GM12878 (cell line): ENCODE measurements around the gene FLT3LG. TPM values are rescaled to one million over a fixed set of nuclear protein-coding genes. Genes with fewer than 3 reads are reported as not detected.

ENCODE experiments used
- ATAC-seq: fragments of 200-7000 bp; cut with Tn5 transposase; 3 replicates; pipeline ENCODE4 v1.9.1; 2020; ENCODE audit warnings: mild to moderate bottlenecking, moderate library complexity
- BruUV-seq: library from RNA; stranded (reverse); fragments of 400-500 nt; replicated peaks from 2 replicates; lab custom pipeline; 2021; lab: Mats Ljungman, UMichigan
- CTCF ChIA-PET: fragments of 300-600 bp; sonication (Branson Sonifier 250); formaldehyde crosslinking; extraction: SDS; loops from one replicate; lab custom pipeline; 2021; ENCODE audit warnings: inconsistent platforms; lab: Yijun Ruan, JAX
- POLR2A ChIA-PET: fragments of 350-600 bp; formaldehyde crosslinking; extraction: SDS; loops from one replicate; lab custom pipeline; 2021; ENCODE audit warnings: inconsistent platforms; lab: Charles Lee
- RAD21 ChIA-PET: fragments of 300-600 bp; sonication (Branson Sonifier 250); formaldehyde crosslinking; loops from one replicate; lab custom pipeline; 2023; ENCODE audit warnings: antibody characterized with exemption; ENCODE audit not compliant: unreplicated experiment; lab: Charles Lee
- SMC1A ChIA-PET: fragments of 300-600 bp; sonication (Branson Sonifier 250); formaldehyde crosslinking; loops from one replicate; lab custom pipeline; 2023; ENCODE audit not compliant: unreplicated experiment, uncharacterized antibody; lab: Charles Lee
- DNase-seq: peaks from one replicate; pipeline ENCODE4 v3.0.0-alpha.2; 2011; ENCODE audit warnings: low read depth, low spot score
- FAIRE-seq: peaks from 3 replicates; lab custom pipeline; 2011; peaks lifted over from hg19 to GRCh38; lab: Jason Lieb, UNC
- H2AFZ ChIP-seq: 2 replicates; pipeline ENCODE4 v1.6.0; 2011; ENCODE audit warnings: low read depth, low read length, control low read depth; ENCODE audit not compliant: control insufficient read depth
- H3K27ac ChIP-seq: 2 replicates; pipeline ENCODE4 v1.5.1; 2011; ENCODE audit warnings: control low read depth; ENCODE audit not compliant: control insufficient read depth, insufficient read depth
- H3K27me3 ChIP-seq, 2 experiments: replicated peaks in 1 of 2; 2 replicates each; pipeline versions ENCODE4 v1.6.0 to v1.6.1; 2011; ENCODE audit warnings: low read length in 1 of 2; ENCODE audit not compliant: control insufficient read depth in 2 of 2, insufficient read depth in 2 of 2
- H3K36me3 ChIP-seq, 2 experiments: 2 replicates each; pipeline ENCODE4 v1.5.1; 2011; ENCODE audit warnings: low read length in 1 of 2; ENCODE audit not compliant: control insufficient read depth in 2 of 2, insufficient read depth in 2 of 2
- H3K4me1 ChIP-seq: 2 replicates; pipeline ENCODE4 v1.6.1; 2011; ENCODE audit warnings: mild to moderate bottlenecking, low read length, moderate library complexity, mixed read lengths; ENCODE audit not compliant: control insufficient read depth, insufficient read depth
- H3K4me2 ChIP-seq: 2 replicates; pipeline ENCODE4 v1.6.0; 2011; ENCODE audit warnings: control low read depth; ENCODE audit not compliant: control insufficient read depth, insufficient read depth
- H3K4me3 ChIP-seq: fragments of 200-600 bp; sonication (generic); 2 replicates; pipeline ENCODE4 v1.5.1; 2016
- H3K79me2 ChIP-seq: 2 replicates; pipeline ENCODE4 v1.6.0; 2011; ENCODE audit warnings: low read length; ENCODE audit not compliant: control insufficient read depth, insufficient read depth
- H3K9ac ChIP-seq: 2 replicates; pipeline ENCODE4 v1.8.0; 2011; ENCODE audit warnings: low read length, control low read depth, mixed read lengths; ENCODE audit not compliant: control insufficient read depth, insufficient read depth
- H3K9me3 ChIP-seq: replicated peaks from 3 replicates; pipeline ENCODE4 v1.5.1; 2011; ENCODE audit warnings: mild to moderate bottlenecking, low read length; ENCODE audit not compliant: control insufficient read depth, insufficient read depth
- H4K20me1 ChIP-seq: 2 replicates; pipeline ENCODE4 v1.6.0; 2011; ENCODE audit not compliant: control insufficient read depth, insufficient read depth
- NR2C1 ChIP-seq: fragments of 450-650 bp; IDR thresholded peaks from 2 replicates; pipeline ENCODE4 v1.6.1; 2017; ENCODE audit warnings: antibody characterized with exemption, mild to moderate bottlenecking, moderate library complexity
- YY1 ChIP-seq: IDR thresholded peaks from 2 replicates; pipeline ENCODE4 v1.6.1; 2011; ENCODE audit warnings: low read depth, mild to moderate bottlenecking, low read length
- ZNF384 ChIP-seq: IDR thresholded peaks from 2 replicates; pipeline ENCODE4 v1.6.1; 2012; ENCODE audit warnings: low read depth, mild to moderate bottlenecking, low read length, improper control_type of control experiment, borderline replicate concordance
- WGBS: methylation state at CpG from one replicate; pipeline ENCODE4 v1.1.6; 2016; ENCODE audit warnings: low lambda C conversion rate; ENCODE audit not compliant: insufficient replicate concordance, insufficient coverage; ENCODE audit errors: missing lambda C conversion rate; 5-methylcytosine and 5-hydroxymethylcytosine counted together
- in situ Hi-C: fragments of 300-500 bp; cut with MboI; formaldehyde crosslinking; loops from 9 replicates; pipeline ENCODE4 v1.14.3; 2018; ENCODE audit warnings: mixed read lengths
- intact Hi-C: fragments of 100-400 bp; cut with micrococcal nuclease; formaldehyde crosslinking; loops from one replicate; pipeline ENCODE4 v1.14.2; 2022; ENCODE audit not compliant: unreplicated experiment
- polyA plus RNA-seq, 11 experiments: library from polyadenylated mRNA; depleted of rRNA in 4 of 11; unstranded in 6 of 11; stranded (reverse) in 5 of 11; fragments of >200 nt; fragmentation: Nextera tagmentation in 4 of 11; fragmentation: Illumina TruSeq in 1 of 11; extraction: Ambion mirVana in 4 of 11; extraction: Trizol in 1 of 11; gene quantifications; 1 replicate in 1 of 11; 2 replicates in 10 of 11; pipeline versions ENCODE4 v1.2.1 to v1.2.3, GENCODE V29; 2011 to 2016; ENCODE audit warnings: inconsistent platforms in 2 of 11, missing spikeins in 2 of 11, low read depth in 1 of 11
- total RNA-seq, 4 experiments: library from RNA; depleted of rRNA in 3 of 4; stranded (reverse); fragments of >200 nt in 3 of 4; fragmentation: Illumina TruSeq in 1 of 4; extraction: Trizol in 1 of 4; gene quantifications; 2 replicates each; pipeline versions ENCODE4 v1.2.1 to v1.2.3, GENCODE V29; 2013 to 2021
- TF ChIP-seq, protein P1 (sequence below): IDR thresholded peaks from 2 replicates; pipeline ENCODE4 v1.6.1; 2012; ENCODE audit warnings: improper control_type of control experiment, low read depth, low read length; ENCODE audit not compliant: insufficient replicate concordance
- TF ChIP-seq, protein P2 (sequence below): fragments of 150-350 bp; IDR thresholded peaks from 2 replicates; pipeline ENCODE4 v1.6.1; 2016; ENCODE audit warnings: low read depth, low read length
- TF ChIP-seq, protein P3 (sequence below): fragments of 450-650 bp; IDR thresholded peaks from 2 replicates; pipeline ENCODE4 v1.6.1; 2018; ENCODE audit warnings: borderline replicate concordance, mild to moderate bottlenecking; ENCODE audit not compliant: partially characterized antibody

FLT3LG gene
- total and polyA plus RNA-seq, 10 of the 15 experiments (the other 5 are each of a cell fraction or from before 2014, with no cell fraction given), result 0.68 to 13.1 (median 4.3) TPM

DNA sequence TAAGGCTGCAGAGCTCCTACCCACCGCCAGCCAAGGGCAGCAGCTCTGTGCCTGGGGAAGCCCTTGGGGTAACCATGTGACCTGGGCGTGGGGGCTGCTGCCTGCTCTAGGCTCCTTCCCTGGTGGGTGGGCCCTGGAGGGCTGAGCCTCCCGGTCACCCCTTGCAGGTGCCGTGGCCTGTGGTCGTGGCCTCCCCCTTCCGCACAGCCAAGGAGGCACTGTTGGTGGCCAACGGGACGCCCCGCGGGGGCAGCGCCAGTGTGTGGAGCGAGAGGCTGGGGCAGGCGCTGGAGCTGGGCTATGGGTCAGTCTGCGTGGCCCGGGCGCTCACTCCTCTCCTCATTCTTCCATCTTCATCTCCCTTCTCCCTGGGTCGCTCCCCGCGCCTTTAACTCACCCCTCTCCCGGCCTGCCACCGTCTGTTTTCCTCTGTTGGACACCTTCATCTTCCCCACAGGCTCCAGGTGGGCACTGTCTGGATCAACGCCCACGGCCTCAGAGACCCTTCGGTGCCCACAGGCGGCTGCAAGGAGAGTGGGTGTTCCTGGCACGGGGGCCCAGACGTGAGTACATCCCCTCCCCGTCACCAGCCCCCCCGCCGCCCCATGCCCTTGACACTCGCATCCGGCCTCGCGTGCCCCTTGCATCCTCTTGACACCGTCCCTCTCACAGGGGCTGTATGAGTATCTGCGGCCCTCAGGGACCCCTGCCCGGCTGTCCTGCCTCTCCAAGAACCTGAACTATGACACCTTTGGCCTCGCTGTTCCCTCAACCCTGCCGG lies 9.9 kb upstream of the FLT3LG start:
- 94% methylated on average over 34 of the region's 39 CpGs for WGBS

More for the DNA sequence above, 9.9 kb upstream of the FLT3LG start:
- H3K4me3 ChIP-seq, result no peak overlapping the region
- no peaks in the 10 kb centered on the region for H4K20me1 ChIP-seq
- H2AFZ ChIP-seq, result no peak overlapping the region
- H3K9ac ChIP-seq, result no peak overlapping the region
- intact Hi-C loops, result no loop called here
- H3K4me1 ChIP-seq, result peaks cover 13% of the 10 kb centered on the region
- H3K9me3 ChIP-seq, result no peaks in the 10 kb centered on the region
- no peak for FAIRE-seq
- DNase-seq, result no peak
- SMC1A ChIA-PET, result no interaction called here
- no peak for ATAC-seq
- BruUV-seq, result no TSS peak
- POLR2A ChIA-PET, result no interaction called here
- no peak overlapping the region for H3K27ac ChIP-seq
- H3K36me3 ChIP-seq, result peaks cover 2 to 7% of the 10 kb centered on the region in 2 experiments; a peak in 3 of 4 replicates
- TF ChIP-seq ZNF384 (no peak), NR2C1 (no peak), YY1 (no peak)
- TF ChIP-seq, protein P1, sequence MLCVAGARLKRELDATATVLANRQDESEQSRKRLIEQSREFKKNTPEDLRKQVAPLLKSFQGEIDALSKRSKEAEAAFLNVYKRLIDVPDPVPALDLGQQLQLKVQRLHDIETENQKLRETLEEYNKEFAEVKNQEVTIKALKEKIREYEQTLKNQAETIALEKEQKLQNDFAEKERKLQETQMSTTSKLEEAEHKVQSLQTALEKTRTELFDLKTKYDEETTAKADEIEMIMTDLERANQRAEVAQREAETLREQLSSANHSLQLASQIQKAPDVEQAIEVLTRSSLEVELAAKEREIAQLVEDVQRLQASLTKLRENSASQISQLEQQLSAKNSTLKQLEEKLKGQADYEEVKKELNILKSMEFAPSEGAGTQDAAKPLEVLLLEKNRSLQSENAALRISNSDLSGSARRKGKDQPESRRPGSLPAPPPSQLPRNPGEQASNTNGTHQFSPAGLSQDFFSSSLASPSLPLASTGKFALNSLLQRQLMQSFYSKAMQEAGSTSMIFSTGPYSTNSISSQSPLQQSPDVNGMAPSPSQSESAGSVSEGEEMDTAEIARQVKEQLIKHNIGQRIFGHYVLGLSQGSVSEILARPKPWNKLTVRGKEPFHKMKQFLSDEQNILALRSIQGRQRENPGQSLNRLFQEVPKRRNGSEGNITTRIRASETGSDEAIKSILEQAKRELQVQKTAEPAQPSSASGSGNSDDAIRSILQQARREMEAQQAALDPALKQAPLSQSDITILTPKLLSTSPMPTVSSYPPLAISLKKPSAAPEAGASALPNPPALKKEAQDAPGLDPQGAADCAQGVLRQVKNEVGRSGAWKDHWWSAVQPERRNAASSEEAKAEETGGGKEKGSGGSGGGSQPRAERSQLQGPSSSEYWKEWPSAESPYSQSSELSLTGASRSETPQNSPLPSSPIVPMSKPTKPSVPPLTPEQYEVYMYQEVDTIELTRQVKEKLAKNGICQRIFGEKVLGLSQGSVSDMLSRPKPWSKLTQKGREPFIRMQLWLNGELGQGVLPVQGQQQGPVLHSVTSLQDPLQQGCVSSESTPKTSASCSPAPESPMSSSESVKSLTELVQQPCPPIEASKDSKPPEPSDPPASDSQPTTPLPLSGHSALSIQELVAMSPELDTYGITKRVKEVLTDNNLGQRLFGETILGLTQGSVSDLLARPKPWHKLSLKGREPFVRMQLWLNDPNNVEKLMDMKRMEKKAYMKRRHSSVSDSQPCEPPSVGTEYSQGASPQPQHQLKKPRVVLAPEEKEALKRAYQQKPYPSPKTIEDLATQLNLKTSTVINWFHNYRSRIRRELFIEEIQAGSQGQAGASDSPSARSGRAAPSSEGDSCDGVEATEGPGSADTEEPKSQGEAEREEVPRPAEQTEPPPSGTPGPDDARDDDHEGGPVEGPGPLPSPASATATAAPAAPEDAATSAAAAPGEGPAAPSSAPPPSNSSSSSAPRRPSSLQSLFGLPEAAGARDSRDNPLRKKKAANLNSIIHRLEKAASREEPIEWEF, result no peak
- TF ChIP-seq, protein P2, sequence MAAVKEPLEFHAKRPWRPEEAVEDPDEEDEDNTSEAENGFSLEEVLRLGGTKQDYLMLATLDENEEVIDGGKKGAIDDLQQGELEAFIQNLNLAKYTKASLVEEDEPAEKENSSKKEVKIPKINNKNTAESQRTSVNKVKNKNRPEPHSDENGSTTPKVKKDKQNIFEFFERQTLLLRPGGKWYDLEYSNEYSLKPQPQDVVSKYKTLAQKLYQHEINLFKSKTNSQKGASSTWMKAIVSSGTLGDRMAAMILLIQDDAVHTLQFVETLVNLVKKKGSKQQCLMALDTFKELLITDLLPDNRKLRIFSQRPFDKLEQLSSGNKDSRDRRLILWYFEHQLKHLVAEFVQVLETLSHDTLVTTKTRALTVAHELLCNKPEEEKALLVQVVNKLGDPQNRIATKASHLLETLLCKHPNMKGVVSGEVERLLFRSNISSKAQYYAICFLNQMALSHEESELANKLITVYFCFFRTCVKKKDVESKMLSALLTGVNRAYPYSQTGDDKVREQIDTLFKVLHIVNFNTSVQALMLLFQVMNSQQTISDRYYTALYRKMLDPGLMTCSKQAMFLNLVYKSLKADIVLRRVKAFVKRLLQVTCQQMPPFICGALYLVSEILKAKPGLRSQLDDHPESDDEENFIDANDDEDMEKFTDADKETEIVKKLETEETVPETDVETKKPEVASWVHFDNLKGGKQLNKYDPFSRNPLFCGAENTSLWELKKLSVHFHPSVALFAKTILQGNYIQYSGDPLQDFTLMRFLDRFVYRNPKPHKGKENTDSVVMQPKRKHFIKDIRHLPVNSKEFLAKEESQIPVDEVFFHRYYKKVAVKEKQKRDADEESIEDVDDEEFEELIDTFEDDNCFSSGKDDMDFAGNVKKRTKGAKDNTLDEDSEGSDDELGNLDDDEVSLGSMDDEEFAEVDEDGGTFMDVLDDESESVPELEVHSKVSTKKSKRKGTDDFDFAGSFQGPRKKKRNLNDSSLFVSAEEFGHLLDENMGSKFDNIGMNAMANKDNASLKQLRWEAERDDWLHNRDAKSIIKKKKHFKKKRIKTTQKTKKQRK, result no peak
- TF ChIP-seq, protein P3, sequence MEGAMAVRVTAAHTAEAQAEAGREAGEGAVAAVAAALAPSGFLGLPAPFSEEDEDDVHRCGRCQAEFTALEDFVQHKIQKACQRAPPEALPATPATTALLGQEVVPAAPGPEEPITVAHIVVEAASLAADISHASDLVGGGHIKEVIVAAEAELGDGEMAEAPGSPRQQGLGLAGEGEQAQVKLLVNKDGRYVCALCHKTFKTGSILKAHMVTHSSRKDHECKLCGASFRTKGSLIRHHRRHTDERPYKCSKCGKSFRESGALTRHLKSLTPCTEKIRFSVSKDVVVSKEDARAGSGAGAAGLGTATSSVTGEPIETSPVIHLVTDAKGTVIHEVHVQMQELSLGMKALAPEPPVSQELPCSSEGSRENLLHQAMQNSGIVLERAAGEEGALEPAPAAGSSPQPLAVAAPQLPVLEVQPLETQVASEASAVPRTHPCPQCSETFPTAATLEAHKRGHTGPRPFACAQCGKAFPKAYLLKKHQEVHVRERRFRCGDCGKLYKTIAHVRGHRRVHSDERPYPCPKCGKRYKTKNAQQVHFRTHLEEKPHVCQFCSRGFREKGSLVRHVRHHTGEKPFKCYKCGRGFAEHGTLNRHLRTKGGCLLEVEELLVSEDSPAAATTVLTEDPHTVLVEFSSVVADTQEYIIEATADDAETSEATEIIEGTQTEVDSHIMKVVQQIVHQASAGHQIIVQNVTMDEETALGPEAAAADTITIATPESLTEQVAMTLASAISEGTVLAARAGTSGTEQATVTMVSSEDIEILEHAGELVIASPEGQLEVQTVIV, result no peak
- H3K27me3 ChIP-seq, result no peaks in the 10 kb centered on the region
- CTCF ChIA-PET, result no interaction called here
- no peaks in the 10 kb centered on the region for H3K79me2 ChIP-seq
- RAD21 ChIA-PET, result no interaction called here
- H3K4me2 ChIP-seq, result no peak overlapping the region
- in situ Hi-C loops, result no loop called here
